Adipose tissue (tissue), 3 donors: ENCODE results near the gene SFMBT2. TPM values are rescaled to one million over a fixed set of nuclear protein-coding genes. Genes with fewer than 3 reads are reported as not detected.
"Not testable (repeated sequence)": the region's sequence is repeated elsewhere in the genome, so short reads cannot be mapped to it uniquely, and the experiment has no call there.

Source experiments
- H3K27ac ChIP-seq: one replicate; pipeline ENCODE4 v1.5.1; 2013; ENCODE audit warnings: low read depth, low read length
- WGBS, 3 donors: extraction: QIAGEN DNeasy Blood & Tissue Kit; methylation state at CpG; one replicate each; pipeline ENCODE4 v1.1.7; 2013; 5-methylcytosine and 5-hydroxymethylcytosine counted together
- polyA plus RNA-seq, 3 donors: library from polyadenylated mRNA; stranded (reverse); fragments of 200-250 nt; gene quantifications; one replicate each; pipeline ENCODE4 v1.2.3, GENCODE V29; 2013
- donor health status: healthy with polysubstance abuse.
- donor health status: Bipolar disorder and iron deficiency.
- donor health status: healthy.

Gene SFMBT2
- polyA plus RNA-seq, 3 donors: 0.67 to 2.2 (median 1.4) TPM

DNA sequence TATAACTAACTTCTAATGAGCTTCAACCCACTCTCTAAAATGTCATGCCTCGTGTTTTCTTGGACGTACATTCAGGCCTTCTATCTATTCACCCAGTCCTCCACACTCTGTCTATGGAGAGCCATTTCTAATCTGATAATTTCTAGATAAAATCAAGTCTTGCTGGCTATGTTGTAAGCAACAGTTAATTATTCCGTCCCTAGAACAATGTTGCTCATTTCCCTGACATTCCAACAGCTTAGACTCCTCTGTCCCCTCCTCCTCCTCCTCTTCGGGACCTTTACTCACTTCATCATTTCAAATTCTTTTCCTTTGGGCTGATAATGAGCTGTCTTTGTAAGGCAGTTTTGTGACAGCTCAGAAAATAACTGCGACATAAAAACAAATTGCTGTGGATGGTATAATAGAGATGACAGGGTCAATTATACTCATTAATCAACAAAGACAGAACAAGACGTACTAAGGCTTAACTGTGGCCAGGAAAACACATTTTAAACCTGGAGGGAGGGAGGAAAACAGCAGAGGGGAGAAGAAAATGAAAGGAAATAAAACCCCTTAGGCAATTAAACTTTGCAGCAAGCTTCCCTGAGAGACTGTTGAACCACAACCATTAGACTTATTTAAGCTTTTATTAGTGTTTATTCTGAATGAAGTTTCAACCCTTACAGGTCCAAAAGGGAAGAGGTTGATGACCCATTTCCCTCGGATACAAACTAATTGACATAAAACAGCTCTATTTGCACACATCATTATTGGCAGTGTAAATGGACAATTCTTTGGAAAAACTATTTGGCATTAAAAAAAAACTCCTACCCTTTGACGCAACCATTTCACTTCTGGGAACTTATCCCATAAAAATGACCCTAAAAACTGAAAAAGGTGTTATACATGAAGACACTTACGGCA lies 179.1 kb downstream of the SFMBT2 start:
- H3K27ac ChIP-seq: no peak overlapping the region
- 62 to 71% (median 69%) methylated on average over 9 of the region's 9 CpGs for WGBS, 3 donors

DNA sequence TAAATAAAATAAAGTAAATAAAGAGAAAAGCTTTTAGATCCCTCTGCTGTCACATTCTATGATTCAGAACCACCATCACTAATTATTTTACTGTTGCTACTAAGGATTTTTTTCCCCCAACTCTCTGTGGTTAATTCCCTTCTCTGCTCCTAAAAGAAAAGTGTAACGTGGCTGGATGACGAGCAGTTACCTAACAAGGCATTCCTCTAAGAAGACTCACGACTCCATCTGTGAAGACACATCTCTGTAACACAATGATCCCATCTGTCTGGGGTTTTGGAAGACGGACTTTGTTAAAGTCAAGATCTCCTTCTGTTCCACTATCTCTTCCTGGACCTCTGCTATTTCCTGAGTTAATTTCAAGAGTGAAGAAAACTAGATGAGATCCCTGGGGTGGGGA lies 179.9 kb downstream of the SFMBT2 start:
- no peak overlapping the region for H3K27ac ChIP-seq
- 85 to 95% (median 93%) methylated on average over 4 of the region's 4 CpGs for WGBS, 3 donors

DNA sequence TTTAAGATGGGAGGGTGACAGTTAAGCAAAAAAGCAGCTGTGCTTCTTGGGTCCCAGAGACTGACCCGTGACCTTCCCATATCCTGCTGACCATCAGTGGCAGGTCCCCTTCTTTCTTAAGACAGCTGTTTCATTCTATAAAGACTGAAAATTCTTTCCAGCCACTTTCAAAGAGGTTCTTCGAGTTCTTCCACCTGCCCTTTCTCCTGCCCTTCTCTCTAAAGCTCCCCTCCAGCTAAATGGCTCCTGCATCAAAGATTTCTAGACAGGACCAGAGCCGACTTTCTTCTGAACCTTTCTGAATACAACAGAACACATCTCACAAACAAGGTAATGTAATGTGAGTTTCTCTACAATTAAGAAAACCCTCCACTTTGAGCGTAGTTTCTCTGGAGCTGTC lies 180.8 kb downstream of the SFMBT2 start:
- H3K27ac ChIP-seq: no peak overlapping the region
- WGBS, 3 donors: 86 to 95% (median 92%) methylated on average over 4 of the region's 4 CpGs

DNA sequence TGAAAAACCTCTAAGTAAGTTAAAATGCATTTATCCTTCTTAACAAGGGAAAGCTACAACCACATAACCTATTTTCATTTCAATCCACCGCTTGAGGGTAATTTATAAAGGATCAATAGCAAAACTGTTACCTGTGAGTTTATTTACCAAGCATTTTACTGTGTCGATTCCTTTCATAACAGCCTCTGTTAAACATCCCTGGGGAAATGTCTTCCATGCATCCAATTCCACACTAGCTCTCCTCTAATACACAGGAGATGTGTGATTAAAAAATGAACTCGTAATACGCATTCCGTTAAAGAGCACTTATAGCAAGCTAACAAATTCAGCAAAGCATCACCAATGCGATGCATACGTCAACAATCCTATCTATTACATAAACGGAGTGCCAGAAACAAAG lies 185.7 kb downstream of the SFMBT2 start:
- H3K27ac ChIP-seq: no peak overlapping the region
- whole genome bisulfite sequencing, 3 donors: 87 to 94% (median 94%) methylated on average over 8 of the region's 8 CpGs

DNA sequence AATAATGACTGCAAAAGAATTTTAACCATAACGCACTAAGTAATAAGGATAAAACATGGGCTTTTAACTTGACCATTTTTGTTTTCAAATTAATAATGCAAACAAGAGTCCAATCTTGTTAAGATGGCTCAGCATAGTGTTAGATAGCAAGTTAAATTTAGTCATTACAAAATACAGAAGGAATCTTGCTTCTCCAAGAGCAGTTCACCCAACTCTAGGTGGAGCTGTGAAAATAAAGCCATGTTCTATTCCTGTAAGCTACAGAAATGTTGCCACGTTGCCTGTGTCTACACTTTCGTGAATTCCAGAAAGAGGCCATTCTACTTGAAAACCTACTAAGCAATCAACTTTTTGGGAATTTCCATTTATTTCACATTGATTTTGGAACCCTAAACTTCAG lies 191.9 kb downstream of the SFMBT2 start:
- WGBS, 3 donors: 82 to 87% (median 85%) methylated on average over 3 of the region's 3 CpGs
- no peak overlapping the region for H3K27ac ChIP-seq

DNA sequence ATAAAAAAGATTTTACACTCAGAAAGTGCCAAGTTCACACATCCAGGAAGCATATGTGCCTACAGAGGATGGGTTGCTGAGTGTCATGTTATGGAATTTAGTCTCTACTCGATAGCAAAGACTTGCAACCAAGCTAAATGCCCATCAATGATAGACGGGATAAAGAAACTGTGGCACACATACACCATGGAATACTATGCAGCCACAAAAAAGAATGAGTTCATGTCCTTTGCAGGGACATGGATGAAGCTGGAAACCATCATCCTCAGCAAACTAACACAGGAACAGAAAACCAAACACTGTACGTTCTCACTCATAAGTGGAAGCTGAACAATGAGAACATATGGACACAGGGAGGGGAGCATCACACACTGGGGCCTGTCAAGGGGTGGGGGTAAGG lies 198.1 kb downstream of the SFMBT2 start:
- WGBS, 3 donors: 85 to 96% (median 93%) methylated on average over 3 of the region's 3 CpGs
- not testable (repeated sequence) for H3K27ac ChIP-seq

DNA sequence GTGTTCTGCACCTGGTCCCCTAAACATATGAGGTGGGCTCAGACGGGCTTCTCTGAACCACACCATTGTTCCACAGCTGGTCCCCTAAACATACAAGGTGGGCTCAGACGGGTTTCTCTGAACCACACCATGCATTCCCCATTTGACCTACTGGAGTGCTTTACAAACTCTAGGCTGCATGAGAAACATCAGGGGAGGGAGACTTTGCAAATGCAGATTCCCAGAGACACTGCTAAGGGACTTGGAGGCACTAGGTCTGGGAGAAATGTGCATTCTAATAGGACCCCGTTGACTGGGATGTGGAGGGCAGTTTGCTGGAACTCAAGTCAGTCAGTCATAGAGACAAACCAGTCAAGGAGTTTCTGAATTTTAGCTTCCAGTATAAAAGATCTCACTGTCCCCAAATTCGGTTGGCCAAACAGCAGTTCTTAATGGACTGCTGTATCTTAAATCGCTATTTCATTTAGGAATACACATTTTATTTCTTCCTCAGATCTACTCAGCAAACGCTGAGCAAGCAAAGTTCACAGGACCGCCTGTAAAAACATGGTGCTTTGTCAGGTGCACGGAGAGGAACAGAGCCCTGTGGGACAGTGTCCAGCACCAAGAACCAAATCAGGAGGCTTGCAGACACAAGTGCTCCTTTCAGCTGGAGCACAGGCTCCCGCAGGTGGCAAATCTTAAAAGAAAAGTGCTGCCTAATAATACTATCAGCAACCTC lies 198.8 kb downstream of the SFMBT2 start:
- H3K27ac ChIP-seq: no peak overlapping the region
- WGBS, 3 donors: 67 to 85% (median 83%) methylated on average over 9 of the region's 9 CpGs

DNA sequence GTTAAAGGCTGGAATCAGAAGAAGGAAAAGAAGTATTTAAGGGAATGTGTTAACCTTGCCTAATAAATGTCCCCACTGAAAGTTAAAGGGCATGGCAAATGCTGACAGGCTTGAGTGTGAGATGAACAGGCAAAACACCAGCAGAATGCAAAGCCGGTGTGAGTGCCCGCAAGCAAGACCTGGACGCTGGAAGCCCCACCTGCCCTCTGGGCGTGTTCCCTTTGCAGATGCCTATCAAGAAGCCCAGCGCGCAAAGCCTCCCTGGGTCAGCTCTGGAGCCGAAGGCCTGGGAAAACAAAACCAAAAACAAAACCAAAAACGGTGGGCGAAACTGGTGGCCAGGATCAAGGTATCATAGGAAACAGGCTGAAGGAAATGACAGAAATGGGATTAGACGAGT lies 200.3 kb downstream of the SFMBT2 start:
- 89 to 95% (median 90%) methylated on average over 10 of the region's 10 CpGs for WGBS, 3 donors

DNA sequence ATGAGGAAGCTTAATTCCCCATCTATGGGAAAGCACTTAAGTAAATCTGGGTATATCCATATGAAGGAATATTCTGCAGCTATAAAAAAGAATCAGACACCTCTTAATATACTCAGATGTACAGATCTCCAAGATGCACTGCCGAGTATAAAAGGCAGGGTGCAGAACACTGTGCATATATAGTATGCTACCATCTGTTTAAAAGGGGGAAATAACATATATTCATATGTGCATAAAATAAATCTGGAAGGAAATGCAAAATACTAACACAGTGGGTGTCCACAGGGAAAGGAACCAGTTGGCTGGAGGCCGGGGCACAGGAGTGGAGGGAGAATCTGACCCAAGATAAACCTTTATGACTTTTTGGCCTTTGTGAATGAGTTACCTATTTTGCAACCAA lies 201.4 kb downstream of the SFMBT2 start:
- no peak overlapping the region for H3K27ac ChIP-seq
- 87 to 96% (median 90%) methylated on average over 2 of the region's 2 CpGs for WGBS, 3 donors

More for the DNA sequence above, 200.3 kb downstream of the SFMBT2 start:
- H3K27ac ChIP-seq: no peak overlapping the region

DNA sequence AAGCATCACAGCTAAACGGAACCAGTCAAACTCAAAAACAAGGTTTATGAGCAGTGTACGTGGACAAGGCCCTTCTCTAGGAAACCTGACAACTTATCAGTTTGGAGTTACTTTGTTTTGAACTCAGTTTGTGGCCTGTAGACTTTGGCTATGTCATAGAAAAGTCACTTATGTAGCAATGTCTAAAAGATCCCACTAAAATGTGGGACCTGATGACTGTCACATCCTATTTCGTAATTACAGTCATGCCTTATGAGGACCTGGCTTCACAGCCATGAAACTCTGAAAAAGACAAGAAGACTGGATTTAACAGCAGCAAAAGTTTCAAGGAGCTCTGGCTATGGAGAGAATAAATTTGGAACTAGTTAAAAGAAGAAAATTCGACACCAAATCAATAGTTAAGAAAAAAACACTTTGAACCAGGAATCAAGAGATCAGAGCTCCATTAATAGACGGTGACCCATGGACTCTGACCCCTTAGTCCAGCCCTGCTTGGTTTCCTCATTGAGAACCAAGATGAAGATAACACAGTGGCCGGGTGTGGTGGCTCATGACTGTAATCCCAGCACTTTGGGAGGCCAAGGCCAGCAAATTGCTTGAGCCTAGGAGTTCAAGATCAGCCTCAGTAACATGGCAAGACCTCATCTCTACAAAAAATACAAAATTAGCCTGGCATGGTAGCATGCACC lies 204.3 kb downstream of the SFMBT2 start:
- WGBS, 3 donors: 68 to 88% (median 88%) methylated on average over 6 of the region's 6 CpGs

DNA sequence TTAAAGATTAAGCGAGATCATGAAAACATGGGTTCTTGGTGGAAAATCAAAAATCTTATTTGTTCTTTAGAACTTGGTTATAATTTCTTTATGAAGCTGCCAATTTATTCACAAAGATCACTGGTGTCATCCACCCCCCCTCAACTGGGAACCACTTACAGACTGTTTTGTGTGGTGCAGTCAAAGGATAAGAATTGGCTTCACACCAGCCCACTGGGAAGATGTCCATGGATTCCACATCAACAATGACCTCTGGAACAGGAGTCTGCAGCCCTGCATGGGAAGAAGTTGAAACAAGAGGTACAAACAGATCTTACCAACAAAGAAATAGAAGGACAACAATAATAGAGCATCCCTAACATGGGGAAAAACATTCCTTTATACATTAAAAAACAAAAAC lies 205.2 kb downstream of the SFMBT2 start:
- 53 to 88% (median 86%) methylated on average over 1 of the region's 1 CpG for WGBS, 3 donors
- no peak overlapping the region for H3K27ac ChIP-seq

More for the DNA sequence above, 204.3 kb downstream of the SFMBT2 start:
- no peak overlapping the region for H3K27ac ChIP-seq

DNA sequence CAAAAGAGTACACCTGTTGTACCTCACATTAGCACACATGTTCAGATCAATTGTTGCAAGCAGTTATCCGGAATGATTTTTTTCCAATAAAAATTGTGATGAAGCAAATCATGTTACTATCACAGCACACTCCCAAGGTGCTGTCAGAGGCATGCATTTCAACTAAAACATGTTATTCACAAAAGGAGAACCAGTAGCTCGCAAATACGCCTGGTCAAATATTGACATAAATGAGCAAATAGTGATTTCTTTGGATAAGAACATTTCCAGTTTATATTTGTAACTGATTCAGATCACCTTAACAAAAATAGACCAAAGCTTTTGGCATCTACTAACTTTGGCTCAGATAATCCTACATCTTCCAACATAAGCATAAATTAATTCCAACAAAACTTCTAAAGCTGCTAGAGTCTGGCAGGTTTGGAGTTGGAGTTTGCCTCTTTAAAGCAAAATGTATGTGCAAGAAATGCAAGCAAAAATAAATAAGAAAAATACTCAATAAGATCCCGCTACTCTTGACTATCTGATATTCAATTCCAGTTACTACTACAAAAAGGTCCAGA lies 208.0 kb downstream of the SFMBT2 start:
- 33 to 89% (median 89%) methylated on average over 4 of the region's 4 CpGs for WGBS, 3 donors
- H3K27ac ChIP-seq: no peak overlapping the region

DNA sequence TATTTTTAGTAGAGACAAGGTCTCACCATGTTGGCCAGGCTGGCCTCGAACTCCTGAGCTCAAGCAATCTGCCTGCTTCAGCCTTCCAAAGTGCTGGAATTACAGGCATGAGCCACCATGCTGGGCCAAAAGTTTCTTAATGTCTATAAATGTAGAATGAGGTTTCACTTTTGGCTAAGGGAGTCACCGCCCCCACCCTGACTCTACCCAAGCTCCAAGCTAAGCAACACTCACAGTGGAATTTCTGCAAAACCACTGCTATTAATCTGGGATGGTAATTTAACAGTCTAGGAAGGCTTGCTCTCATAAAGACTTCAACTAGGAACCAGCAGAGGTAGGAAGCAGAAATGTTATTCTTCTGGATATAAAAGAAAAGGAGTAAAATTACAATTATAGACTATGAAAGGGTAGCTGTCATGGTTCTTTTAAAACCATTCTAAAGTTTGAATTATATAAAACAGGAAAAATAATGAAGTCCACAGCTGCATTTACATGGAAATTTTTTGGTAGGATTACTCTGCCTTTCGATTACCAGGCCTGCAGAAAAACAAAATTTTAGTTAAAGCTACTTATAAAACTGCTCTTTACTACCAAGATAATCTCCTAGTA lies 211.6 kb downstream of the SFMBT2 start:
- 83 to 89% (median 88%) methylated on average over 3 of the region's 3 CpGs for WGBS, 3 donors
- no peak overlapping the region for H3K27ac ChIP-seq

DNA sequence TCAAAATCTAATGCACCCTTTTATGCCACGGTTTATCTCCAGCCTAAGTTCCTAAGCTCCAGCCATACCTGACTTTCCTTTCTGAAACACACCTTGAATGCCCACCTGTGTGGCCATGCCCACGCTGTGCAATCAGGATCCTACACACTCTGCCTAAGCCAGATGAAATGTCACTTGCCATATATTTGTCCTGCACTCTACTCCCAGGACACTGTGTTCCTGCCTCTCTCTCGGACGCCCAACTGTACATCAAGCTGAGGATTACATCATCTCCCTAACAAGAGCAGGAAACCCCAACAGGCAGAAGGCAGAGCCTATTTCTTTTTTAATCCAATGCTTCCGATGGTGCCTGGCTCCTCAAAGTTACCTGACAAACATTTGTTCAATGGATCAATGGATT lies 214.6 kb downstream of the SFMBT2 start:
- H3K27ac ChIP-seq: no peak overlapping the region
- WGBS, 3 donors: 71 to 80% (median 78%) methylated on average over 5 of the region's 5 CpGs

DNA sequence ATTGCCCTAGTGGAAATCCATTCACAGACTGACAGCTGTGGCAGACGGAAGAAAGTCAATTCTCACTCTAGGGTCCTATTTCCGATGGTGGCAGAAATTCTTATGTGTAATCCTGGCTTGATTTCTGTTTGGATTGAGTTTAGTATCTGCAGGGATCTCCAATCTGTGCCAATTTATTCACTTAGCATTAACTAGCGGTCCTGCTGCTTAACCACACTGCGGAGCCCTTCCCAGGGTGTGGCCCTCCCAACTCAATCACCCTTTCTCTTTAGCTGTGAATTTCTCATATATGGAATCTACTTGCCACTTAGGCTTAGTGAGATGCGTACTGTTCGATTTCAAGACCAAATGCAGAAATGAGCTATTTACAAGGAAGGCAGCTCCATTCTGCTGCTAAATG lies 215.7 kb downstream of the SFMBT2 start:
- no peak overlapping the region for H3K27ac ChIP-seq
- 97 to 98% (median 98%) methylated on average over 6 of the region's 6 CpGs for WGBS, 3 donors

DNA sequence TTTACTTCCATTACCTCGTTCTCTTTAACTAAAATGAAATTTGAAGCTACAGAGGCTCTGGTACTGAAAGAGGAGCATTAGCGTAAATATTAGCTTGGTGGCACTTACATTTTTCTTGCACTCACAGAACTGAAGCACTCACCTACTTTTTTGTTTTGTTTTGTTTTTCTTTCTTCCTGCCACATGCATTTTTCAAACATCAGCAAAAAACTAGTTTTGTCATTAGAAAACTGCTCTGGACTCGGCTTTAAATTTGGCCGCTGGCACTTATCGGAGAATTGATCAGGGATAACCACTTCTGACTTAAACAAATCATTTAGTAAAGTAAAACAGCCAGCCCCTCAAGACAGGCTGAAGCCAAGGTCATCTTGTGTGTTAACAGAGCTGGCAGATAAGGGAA lies 216.3 kb downstream of the SFMBT2 start:
- H3K27ac ChIP-seq: no peak overlapping the region
- 90 to 95% (median 91%) methylated on average over 5 of the region's 5 CpGs for WGBS, 3 donors

DNA sequence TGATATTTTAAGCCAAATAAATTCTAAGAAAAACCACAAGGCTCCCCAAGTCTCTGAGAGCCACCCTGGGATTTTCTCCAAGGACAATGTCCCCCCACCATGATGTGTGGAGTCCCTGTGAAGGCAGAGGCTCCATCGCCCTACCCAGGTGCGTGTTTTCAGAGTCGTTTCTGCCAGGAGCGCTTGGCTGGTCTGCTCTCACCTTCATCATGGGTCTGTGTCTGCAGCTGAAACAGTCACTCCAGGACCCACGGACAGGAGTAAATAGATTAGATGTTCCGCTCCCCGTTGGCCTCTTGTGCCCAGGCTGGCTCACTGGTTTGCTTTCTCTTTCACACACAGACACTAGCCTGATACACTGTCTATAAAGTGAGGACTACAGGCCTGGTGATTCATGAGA lies 217.5 kb downstream of the SFMBT2 start:
- H3K27ac ChIP-seq: no peak overlapping the region
- 85 to 94% (median 91%) methylated on average over 7 of the region's 7 CpGs for WGBS, 3 donors

DNA sequence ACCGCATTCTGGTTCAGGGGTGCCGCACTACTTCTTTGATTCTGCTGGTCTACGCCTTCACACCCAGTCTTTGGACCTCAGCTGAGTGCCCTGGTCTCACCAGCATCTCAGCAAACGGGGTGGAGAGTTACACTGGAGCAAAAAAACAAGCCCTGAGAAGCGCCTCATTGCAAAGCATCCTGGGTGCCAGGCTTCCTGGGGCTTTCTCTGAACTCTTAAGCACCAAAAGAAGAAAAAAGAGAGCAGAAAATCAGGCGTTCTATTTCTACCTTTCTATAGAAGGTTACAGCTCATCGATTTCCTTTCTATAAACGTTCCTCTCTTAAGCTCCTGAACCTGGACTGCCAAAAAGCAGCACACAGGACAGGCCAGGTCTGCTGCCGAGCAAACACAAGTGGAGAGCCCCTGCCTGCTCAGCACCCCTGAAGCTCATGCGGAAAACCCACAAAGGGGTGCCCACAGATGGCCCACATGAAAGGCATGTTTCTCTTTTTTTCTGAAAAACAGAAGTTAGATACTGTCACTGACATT lies 217.9 kb downstream of the SFMBT2 start:
- H3K27ac ChIP-seq: no peak overlapping the region
- WGBS, 3 donors: 85 to 87% (median 85%) methylated on average over 10 of the region's 10 CpGs
